ENCODE data around the gene CD160.

CD160 gene

DNA sequence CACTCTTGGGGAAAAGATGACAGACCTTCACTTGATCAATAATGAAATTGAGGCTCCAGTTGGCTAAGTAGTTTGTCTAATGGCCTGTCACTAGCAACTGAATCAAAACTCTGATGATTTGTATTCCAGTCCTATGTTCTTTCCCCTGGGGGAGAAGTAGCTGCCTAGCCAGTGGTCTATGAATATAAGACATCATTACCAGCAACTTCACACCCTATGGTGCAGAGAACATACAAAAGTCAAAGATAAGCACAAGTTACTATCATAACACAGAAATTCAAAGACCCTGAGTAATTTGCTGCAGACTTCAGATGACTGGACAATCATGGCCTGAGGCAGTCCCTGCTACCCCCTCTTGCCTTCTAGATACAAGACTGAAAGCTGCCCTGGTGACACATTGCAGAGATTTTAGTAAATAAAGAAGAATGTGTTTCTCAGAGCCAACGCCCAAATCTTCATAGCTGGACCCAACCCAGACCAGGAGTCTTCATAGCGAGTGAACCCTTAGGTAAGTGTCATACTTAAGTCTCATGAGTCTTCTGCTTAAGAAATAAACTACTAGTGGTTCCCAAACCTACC, 13.1 kb upstream of the CD160 start:
- TF ChIP-seq GATA2 (IDR thresholded peaks at IDR 0.05; ENCODE audit: low read depth, low read length): no peak
- TF ChIP-seq GATA3 (IDR thresholded peaks at IDR 0.05; ENCODE audit: low read depth, low read length): no peak

DNA sequence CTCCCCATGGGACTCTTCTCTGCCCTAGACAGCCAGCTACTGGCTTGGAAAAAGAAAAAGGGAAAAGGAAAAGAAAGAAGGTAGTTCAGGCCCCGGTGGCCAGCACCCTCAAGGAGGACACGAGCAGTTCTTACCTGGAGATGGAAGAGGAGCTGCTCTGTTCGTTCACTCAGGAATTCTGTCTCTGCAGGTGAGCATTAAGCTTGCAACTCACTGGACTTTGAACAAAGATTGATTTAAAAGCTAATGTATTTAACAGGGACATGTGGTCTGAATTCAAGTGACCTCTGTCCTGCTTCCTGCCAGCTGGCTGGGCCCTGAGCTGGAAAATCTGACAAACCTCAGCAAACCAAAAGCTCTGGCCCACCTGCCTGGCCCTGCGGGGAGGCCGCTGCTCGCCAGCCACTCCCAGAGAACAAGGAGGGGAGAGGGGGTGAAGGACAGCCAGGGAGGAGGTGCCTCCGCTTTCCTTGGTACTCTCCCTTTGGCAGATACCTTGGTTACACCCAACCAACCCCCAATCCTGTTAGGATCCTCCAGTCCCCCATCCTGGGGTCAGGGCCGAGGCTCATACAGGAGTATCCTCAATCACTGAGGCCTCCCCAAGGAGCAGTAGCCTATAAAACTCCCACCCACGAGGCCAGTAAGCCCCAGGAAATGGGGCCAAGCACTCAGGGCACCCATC, 12.0 kb upstream of the CD160 start, which contains the start of gene PDZK1:
TSS of gene PDZK1 (minus strand) at position 186 of the 685 bp plus-strand sequence. CDS start 19,347 bp downstream, outside the sequence.
- no peak for TF ChIP-seq GATA3 (IDR thresholded peaks at IDR 0.05; ENCODE audit: low read depth, low read length)

DNA sequence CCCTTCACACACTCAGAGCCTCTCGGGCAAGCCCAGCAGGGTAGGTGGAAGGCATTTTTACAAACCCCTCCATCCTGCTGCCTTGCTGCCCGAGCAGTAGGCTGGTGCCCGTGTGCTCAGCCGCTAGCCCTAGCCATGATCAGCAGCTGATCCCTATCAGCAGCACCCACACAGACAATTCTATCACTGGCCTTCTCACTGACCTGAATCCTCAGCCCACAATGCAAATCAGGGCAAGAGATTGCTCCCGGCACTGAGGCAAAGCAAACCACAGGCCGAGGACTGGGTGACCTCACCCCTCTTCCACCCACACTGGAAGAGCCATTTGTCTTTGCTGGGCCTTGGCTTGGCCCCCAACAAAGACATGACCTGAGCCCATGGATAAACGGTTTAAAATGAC, 11.2 kb upstream of the CD160 start:
- TF ChIP-seq GATA3 (IDR thresholded peaks at IDR 0.05; ENCODE audit: low read depth, low read length) (no peak), GATA2 (IDR thresholded peaks at IDR 0.05; ENCODE audit: low read depth, low read length) (peak; percentile 88)

DNA sequence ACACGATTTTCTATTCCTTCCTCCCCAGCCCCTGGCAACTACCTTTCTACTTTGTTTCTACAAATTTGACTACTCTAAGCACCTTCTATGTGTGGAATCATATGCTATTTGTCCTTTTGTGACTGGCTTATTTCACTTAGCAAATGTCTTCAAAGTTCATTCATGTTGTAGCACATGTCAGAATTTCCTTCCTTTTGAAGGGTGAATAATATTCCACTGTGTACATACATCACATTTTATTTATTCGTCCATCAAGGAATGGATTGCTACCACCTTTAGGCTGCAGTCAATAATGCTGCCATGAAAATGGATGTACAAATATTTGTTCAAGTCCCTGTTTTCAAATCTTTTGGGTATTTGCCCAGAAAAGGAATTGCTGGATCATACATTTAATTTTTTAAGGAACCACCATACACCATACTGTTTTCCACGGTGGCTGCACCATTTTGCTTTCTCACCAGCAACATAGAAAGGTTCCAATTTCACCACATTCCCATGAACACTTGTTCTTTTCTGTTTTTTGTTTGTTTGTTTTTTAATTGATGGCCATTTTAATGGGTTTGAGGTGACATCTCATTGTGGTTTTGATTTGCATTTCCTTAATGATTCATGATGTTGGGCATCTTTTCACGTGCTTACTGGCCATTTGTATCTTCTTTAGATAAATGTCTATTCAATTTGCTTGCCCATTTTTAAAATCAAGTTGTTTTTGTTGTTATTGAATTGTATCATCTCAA, 8.8 kb upstream of the CD160 start:
- TF ChIP-seq GATA2 (IDR thresholded peaks at IDR 0.05; ENCODE audit: low read depth, low read length): no peak
- TF ChIP-seq GATA3 (IDR thresholded peaks at IDR 0.05; ENCODE audit: low read depth, low read length): no peak

DNA sequence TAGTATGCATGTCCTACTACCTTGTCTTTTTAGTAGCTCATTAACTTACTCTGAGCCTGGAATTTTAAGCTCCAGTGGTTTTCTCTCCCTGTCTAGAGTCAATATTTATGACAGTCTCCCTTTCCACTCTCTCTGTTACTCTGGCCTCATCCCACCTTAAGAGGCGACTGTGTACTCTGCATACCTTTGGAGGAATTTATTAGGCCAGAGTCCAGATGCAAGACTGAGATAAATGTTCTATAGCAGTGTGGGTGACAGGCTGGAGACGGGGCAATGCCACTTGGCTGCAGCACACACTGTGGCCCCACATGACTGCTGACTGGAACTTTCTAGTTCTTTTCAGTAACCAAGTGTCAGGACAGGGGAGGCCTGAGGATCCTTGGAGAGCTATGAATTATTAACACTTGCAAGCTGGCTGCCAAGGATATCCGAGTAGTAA, 8.1 kb upstream of the CD160 start:
- TF ChIP-seq GATA3 (IDR thresholded peaks at IDR 0.05; ENCODE audit: low read depth, low read length): no peak
- no peak for TF ChIP-seq GATA2 (IDR thresholded peaks at IDR 0.05; ENCODE audit: low read depth, low read length)

DNA sequence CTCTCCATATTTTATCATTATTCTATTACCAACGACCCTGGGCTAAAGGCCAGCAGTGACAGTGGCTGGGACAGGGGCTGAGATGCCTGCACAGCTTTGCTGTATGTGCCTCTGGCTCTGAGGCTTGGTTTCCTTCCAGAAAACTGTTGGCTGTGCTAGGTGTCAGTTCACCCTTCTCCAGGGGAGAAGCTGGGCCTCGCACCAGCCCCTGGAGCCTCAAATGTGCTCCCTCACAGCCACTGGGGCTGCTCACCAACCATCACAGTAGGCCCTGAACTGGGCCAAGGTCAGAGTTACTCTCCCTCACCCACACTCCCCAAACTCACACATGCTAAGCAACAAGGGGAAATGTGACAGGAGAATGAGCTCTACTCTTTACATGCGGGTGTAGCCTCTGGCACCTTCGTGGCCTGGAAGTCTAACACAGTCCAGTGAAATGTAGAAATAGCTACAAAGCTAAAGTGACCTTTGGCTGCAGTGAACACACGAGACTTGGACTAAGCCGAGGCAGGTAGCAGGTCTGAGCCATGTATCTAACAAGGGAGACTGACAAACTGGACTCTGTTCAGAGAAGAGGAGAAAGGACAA, 4.7 kb upstream of the CD160 start:
- TF ChIP-seq GATA3 (IDR thresholded peaks at IDR 0.05; ENCODE audit: low read depth, low read length): no peak
- no peak for TF ChIP-seq GATA2 (IDR thresholded peaks at IDR 0.05; ENCODE audit: low read depth, low read length)

DNA sequence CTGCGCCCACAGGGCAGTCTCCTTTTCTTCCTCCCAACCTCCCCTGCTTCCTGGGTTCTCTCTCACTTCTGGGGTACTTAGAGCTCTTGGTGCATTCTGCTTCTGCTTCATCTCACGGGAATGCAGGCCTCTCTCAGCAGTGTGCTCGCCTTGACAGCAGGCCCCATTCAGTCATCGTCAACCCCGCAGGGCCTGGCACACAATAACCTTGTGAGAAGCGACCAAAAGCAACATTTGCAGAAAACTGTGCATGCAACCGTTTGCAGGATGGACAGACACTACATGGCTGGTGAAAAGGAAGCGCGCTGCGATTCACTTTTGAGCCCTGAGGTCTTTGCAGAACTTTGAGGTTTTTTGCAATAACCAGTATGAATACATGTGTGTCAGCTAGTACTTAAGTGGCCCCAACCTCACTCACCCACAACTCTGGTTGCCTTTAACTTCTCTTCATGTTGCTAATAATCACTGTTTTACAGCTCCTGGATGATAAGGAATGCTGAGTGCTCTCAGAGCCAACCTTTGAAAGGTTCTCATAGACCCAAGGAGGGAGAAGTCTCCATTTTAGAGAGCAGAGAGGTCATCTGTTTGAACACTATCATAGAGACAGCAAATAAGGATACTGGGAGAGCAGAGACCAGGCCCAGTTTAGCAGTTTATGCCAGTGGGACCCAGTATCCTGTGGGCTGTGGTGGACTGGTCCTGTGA, 2.5 kb upstream of the CD160 start:
- TF ChIP-seq GATA2 (IDR thresholded peaks at IDR 0.05; ENCODE audit: low read depth, low read length): no peak
- no peak for TF ChIP-seq GATA3 (IDR thresholded peaks at IDR 0.05; ENCODE audit: low read depth, low read length)

DNA sequence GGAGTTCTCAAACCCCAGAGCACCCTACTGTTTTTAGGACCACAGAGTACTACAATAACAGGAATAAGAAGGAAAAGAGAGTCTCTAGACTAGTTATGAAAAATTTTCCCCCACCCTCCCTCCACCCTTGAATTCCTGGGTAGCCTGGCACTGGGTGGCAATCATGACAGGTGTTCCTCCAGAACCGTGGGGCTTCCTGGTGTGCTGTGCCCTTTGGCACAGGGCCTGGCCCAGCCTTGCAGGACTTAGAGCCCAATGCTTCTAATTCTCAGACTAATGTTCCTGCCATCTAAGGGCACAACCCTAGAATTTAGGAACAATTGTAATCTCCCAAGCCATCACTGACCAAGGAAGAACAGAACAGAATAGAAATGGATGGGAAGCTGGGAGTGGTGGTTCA, 1.5 kb upstream of the CD160 start:
- TF ChIP-seq GATA3 (IDR thresholded peaks at IDR 0.05; ENCODE audit: low read depth, low read length) (no peak), GATA2 (IDR thresholded peaks at IDR 0.05; ENCODE audit: low read depth, low read length) (no peak)

DNA sequence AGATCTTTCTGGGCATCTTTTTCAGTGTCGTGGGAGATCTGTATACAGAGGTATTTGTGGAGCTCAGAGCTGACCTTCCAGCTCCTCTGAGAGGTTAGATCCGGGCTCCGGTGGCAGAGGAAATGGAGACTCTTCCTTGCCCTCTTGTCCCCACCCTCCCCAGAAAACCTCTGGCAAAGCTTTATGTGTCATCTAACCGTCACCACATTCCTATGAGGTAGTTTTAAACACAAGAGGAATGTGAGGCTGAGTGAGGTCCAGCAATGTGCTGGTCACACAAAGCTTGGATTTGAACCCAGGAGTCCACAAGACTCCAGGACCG, 1.2 kb downstream of the CD160 start:
- TF ChIP-seq GATA3 (IDR thresholded peaks at IDR 0.05; ENCODE audit: low read depth, low read length): no peak
- no peak for TF ChIP-seq GATA2 (IDR thresholded peaks at IDR 0.05; ENCODE audit: low read depth, low read length)

DNA sequence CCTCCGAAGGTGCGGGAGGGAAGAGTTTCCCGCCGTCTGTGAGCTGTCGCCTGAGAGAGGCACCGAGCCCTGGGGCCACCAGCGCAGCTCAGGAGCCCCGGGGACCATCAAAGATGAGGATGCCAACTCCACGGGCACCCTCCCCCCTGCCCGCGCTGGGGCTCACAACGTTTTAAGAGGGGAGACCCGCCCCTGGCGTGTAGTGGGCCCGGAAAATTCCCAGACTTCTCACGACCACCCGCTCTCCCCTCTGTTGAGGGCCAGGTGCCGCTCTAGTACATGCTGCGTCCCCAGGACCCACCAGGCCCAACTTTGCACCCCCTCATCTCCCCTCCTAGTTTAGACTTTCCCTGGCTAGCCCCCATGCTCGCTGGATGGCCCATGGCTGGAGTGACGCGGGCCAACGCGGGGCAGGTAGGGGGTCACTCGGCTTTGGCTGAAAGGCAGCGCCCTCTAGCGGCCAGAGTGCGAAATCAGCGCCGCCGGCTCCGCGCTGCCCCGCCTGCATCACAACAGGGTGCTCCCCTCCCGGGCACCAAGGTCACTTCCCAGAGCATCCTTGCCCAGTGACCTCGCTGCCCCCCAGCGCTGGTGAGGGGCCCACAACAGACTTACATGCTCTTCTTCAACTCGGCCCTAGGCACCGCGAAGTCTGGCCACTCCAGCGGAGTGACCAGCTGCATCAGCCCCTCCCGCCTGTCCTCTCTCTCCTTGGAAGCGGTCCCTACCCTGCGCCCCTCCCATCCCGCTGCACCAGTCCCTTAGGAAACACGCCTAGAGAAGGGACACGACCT, 1.8 kb downstream of the CD160 start:
- TF ChIP-seq GATA2 (IDR thresholded peaks at IDR 0.05; ENCODE audit: low read depth, low read length): no peak

DNA sequence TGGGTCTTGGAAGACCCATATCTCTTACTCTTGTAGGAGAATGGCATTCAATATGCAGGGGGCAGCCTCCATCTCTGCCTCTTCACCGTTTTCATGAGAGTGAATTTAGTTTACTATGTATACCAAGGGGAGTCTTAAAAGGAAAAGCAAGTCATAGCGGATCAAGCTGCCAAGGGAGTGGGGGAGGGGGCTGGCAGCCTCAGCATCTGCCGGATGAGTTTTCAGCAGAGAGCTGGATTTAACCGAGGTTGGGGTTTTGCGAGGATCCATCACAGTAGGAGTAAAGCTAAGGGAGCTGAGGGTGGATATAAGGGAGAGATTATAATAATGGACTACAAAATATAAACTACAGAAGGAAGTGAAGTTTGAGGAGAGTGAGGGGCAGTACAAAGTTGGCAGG, 9.9 kb downstream of the CD160 start:
- TF ChIP-seq GATA3 (IDR thresholded peaks at IDR 0.05; ENCODE audit: low read depth, low read length) (no peak), GATA2 (IDR thresholded peaks at IDR 0.05; ENCODE audit: low read depth, low read length) (no peak)

DNA sequence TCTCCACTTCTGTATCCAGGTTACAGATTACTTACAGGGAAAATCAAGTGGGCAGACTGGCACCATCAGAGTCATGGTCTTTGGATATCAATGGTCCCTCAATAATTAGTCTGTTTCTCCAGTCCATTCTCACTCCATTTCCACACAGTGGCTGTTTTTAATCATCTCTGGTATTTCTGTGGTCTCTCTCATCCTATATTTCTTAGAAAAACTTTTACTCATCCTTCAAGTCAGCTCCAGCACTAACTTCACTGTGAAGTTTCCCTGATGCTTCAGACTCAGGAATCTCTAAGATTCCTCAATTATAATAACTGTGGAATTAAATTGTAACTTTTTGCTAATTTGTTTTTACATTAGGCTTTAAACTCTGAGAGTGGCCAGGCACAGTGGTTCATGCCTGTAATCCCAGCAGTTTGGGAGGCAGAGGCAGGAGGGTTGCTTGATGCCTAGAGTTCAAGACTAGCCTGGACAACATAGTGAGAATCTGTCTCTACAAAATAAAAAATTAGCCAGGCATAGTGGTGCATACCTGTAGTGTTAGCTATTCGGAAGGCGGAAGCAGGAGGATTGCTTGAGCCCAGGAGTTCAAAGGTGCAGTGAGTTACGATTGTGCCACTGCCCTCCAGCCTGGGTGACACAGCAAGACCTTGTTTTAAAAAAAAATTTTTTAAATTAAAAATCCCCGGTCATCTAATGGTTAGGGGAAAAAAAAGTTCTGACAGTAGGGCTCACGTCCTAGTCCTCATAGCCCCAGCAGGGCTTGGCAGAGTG, 10.6 kb downstream of the CD160 start:
- no peak for TF ChIP-seq GATA2 (IDR thresholded peaks at IDR 0.05; ENCODE audit: low read depth, low read length)
- no peak for TF ChIP-seq GATA3 (IDR thresholded peaks at IDR 0.05; ENCODE audit: low read depth, low read length)

DNA sequence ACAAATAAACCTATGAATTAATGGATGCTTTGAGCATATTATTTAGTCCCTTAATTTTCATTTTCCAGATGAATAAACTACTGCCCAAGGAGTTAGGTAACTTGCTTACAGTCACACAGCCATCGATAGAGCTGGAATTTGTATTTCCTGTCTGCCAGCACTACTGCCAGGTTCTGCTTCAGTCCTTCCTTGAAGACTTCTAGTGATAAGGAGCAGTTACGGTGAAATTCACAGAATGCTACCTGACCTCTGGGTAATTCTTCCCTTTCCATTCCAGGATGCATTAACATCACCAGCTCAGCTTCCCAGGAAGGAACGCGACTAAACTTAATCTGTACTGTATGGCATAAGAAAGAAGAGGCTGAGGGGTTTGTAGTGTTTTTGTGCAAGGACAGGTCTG, 11.2 kb downstream of the CD160 start:
- TF ChIP-seq GATA3 (IDR thresholded peaks at IDR 0.05; ENCODE audit: low read depth, low read length) (no peak), GATA2 (IDR thresholded peaks at IDR 0.05; ENCODE audit: low read depth, low read length) (no peak)
